IMR-90 (cell line): ENCODE measurements around the gene RERE.

Experiments
- FOS ChIP-seq: fragments of 150-350 bp; IDR thresholded peaks from 2 replicates; pipeline ENCODE4 v1.6.1; 2016; ENCODE audit warnings: low read depth, low read length
- POLR2A ChIP-seq: IDR thresholded peaks from 2 replicates; pipeline ENCODE4 v1.6.1; 2012; ENCODE audit warnings: mild to moderate bottlenecking, low read depth, low read length
- RCOR1 ChIP-seq: IDR thresholded peaks from 2 replicates; pipeline ENCODE4 v1.6.1; 2012; ENCODE audit warnings: mild to moderate bottlenecking, low read length, improper control_type of control experiment; ENCODE audit not compliant: insufficient replicate concordance
- SMC3 ChIP-seq: fragments of 150-350 bp; IDR thresholded peaks from 2 replicates; pipeline ENCODE4 v1.6.1; 2016; ENCODE audit warnings: low read depth, mild to moderate bottlenecking, antibody characterized with exemption, low read length, moderate library complexity
- TF ChIP-seq, protein P1 (sequence below): conservative IDR thresholded peaks from 2 replicates; pipeline ENCODE4 v1.5.1; 2012; ENCODE audit warnings: mild to moderate bottlenecking, low read depth, low read length, improper control_type of control experiment

- TF ChIP-seq, protein P1, sequence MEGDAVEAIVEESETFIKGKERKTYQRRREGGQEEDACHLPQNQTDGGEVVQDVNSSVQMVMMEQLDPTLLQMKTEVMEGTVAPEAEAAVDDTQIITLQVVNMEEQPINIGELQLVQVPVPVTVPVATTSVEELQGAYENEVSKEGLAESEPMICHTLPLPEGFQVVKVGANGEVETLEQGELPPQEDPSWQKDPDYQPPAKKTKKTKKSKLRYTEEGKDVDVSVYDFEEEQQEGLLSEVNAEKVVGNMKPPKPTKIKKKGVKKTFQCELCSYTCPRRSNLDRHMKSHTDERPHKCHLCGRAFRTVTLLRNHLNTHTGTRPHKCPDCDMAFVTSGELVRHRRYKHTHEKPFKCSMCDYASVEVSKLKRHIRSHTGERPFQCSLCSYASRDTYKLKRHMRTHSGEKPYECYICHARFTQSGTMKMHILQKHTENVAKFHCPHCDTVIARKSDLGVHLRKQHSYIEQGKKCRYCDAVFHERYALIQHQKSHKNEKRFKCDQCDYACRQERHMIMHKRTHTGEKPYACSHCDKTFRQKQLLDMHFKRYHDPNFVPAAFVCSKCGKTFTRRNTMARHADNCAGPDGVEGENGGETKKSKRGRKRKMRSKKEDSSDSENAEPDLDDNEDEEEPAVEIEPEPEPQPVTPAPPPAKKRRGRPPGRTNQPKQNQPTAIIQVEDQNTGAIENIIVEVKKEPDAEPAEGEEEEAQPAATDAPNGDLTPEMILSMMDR, result no peak
- TF ChIP-seq POLR2A (no peak), RCOR1 (no peak), SMC3 (no peak), FOS (no peak)
Observed at GRCh38 chr1:8370046-8370881, 447.2 kb downstream of the RERE start.
